HepG2 (cell line): ENCODE results near the gene MRPL28. TPM values are rescaled to one million over a fixed set of nuclear protein-coding genes. Genes with fewer than 3 reads are reported as not detected.

Source experiments
- BORCS8-MEF2B ChIP-seq: sonication (generic); formaldehyde crosslinking; IDR thresholded peaks from 2 replicates; pipeline ENCODE4 v1.8.0; 2022; ENCODE audit warnings: mild to moderate bottlenecking, missing genetic modification reagents
- BRF2 ChIP-seq: sonication (generic); formaldehyde crosslinking; IDR thresholded peaks from 2 replicates; pipeline ENCODE4 v1.8.1; 2022; ENCODE audit warnings: mild to moderate bottlenecking, missing genetic modification reagents
- GABPB1 ChIP-seq: IDR thresholded peaks from 2 replicates; pipeline ENCODE4 v1.6.1; 2016; ENCODE audit warnings: mild to moderate bottlenecking, missing genetic modification reagents, moderate library complexity, missing compliant biosample characterization
- KDM4B ChIP-seq: sonication (generic); formaldehyde crosslinking; IDR thresholded peaks from 2 replicates; pipeline ENCODE4 v1.4.0; 2020; ENCODE audit warnings: missing genetic modification reagents
- KLF11 ChIP-seq: IDR thresholded peaks from 2 replicates; pipeline ENCODE4 v1.6.1; 2016; ENCODE audit warnings: missing compliant biosample characterization
- MAFK ChIP-seq, 2 experiments: IDR thresholded peaks in 1 of 2; conservative IDR thresholded peaks in 1 of 2; 2 replicates each; pipeline ENCODE4 v1.6.1; 2011; ENCODE audit warnings: improper control_type of control experiment in 2 of 2, low read length in 2 of 2
- REST ChIP-seq, 2 experiments: IDR thresholded peaks; 2 replicates each; pipeline ENCODE4 v1.6.1; 2011 to 2012; ENCODE audit warnings: low read length in 2 of 2, borderline replicate concordance in 1 of 2, low read depth in 1 of 2, mild to moderate bottlenecking in 1 of 2, moderate library complexity in 1 of 2
- SRSF4 ChIP-seq: fragments of 200-400 bp; formaldehyde crosslinking; IDR thresholded peaks from one replicate; pipeline ENCODE4 v1.6.1; 2018; ENCODE audit warnings: mild to moderate bottlenecking, low read depth, low read length, moderate library complexity; ENCODE audit not compliant: poor library complexity, severe bottlenecking
- TFDP1 ChIP-seq: IDR thresholded peaks from 2 replicates; pipeline ENCODE4 v1.6.1; 2016; ENCODE audit warnings: missing compliant biosample characterization, missing genetic modification reagents, borderline replicate concordance
- THRA ChIP-seq: sonication (generic); formaldehyde crosslinking; IDR thresholded peaks from 2 replicates; pipeline ENCODE4 v1.4.0; 2020; ENCODE audit warnings: missing genetic modification reagents, borderline replicate concordance
- U2AF2 ChIP-seq: fragments of 200-400 bp; formaldehyde crosslinking; IDR thresholded peaks from 2 replicates; pipeline ENCODE4 v1.6.1; 2017; ENCODE audit warnings: low read depth, mild to moderate bottlenecking, low read length
- ZBTB42 ChIP-seq: sonication (generic); formaldehyde crosslinking; IDR thresholded peaks from 2 replicates; pipeline ENCODE4 v1.5.0; 2020; ENCODE audit warnings: mild to moderate bottlenecking, missing genetic modification reagents
- ZFP36L1 ChIP-seq: sonication (generic); formaldehyde crosslinking; IDR thresholded peaks from 2 replicates; pipeline ENCODE4 v1.8.0; 2022; ENCODE audit warnings: mild to moderate bottlenecking, missing genetic modification reagents, moderate library complexity
- ZFY ChIP-seq: sonication (generic); formaldehyde crosslinking; IDR thresholded peaks from 2 replicates; pipeline ENCODE4 v1.4.0; 2020; ENCODE audit warnings: missing genetic modification reagents
- ZNF160 ChIP-seq: sonication (generic); formaldehyde crosslinking; IDR thresholded peaks from 2 replicates; pipeline ENCODE4 v1.8.0; 2022; ENCODE audit warnings: mild to moderate bottlenecking, inconsistent platforms, missing genetic modification reagents
- ZNF205 ChIP-seq: IDR thresholded peaks from 2 replicates; pipeline ENCODE4 v1.6.1; 2018; ENCODE audit warnings: missing biosample characterization, missing genetic modification reagents
- ZNF207 ChIP-seq: fragments of 450-650 bp; IDR thresholded peaks from 2 replicates; pipeline ENCODE4 v1.6.1; 2016; ENCODE audit warnings: antibody characterized with exemption, borderline replicate concordance
- ZNF251 ChIP-seq: sonication (generic); formaldehyde crosslinking; IDR thresholded peaks from 2 replicates; pipeline ENCODE4 v1.9.0; 2021; ENCODE audit warnings: mild to moderate bottlenecking, missing genetic modification reagents
- ZNF281 ChIP-seq: sonication (generic); formaldehyde crosslinking; IDR thresholded peaks from 2 replicates; pipeline ENCODE4 v1.4.0; 2020; ENCODE audit warnings: missing genetic modification reagents, borderline replicate concordance
- ZNF430 ChIP-seq: sonication (generic); formaldehyde crosslinking; IDR thresholded peaks from 2 replicates; pipeline ENCODE4 v1.9.0; 2021; ENCODE audit warnings: mild to moderate bottlenecking, missing genetic modification reagents
- ZNF709 ChIP-seq: sonication (generic); formaldehyde crosslinking; IDR thresholded peaks from 2 replicates; pipeline ENCODE4 v1.5.0; 2020; ENCODE audit warnings: mild to moderate bottlenecking, missing genetic modification reagents
- polyA plus RNA-seq, 8 experiments: library from polyadenylated mRNA; depleted of rRNA in 3 of 8; stranded (reverse) in 7 of 8; unstranded in 1 of 8; fragments of >200 nt; fragmentation: Illumina TruSeq in 4 of 8; extraction: Trizol in 4 of 8; gene quantifications; 2 replicates each; pipeline versions ENCODE4 v1.2.1 to v1.2.3, GENCODE V29; 2011 to 2016; ENCODE audit warnings: low read depth in 4 of 8, missing spikeins in 1 of 8, mixed read lengths in 1 of 8; ENCODE audit not compliant: insufficient read depth in 1 of 8
- total RNA-seq, 5 experiments: library from RNA; depleted of rRNA; stranded (reverse); fragments of >200 nt; fragmentation: Illumina TruSeq; extraction: Trizol; gene quantifications; 2 replicates each; pipeline ENCODE4 v1.2.3, GENCODE V29; 2016; ENCODE audit warnings: low read depth in 1 of 5

MRPL28 gene
- total and polyA plus RNA-seq, 2 of the 13 experiments (the other 11 are each of a cell fraction or from before 2014, with no cell fraction given), result 114 to 135 TPM

GRCh38 chr16:370443-370842 lies at the start of gene MRPL28 (continued):
- no peak for TF ChIP-seq BORCS8-MEF2B
- no peak for TF ChIP-seq ZNF709 (CRISPR knock-in tag)
- no peak for TF ChIP-seq U2AF2
- no peak for TF ChIP-seq BRF2 (CRISPR knock-in tag)
- no peak for TF ChIP-seq ZBTB42 (CRISPR knock-in tag)
- no peak for TF ChIP-seq THRA (CRISPR knock-in tag)
- no peak for TF ChIP-seq REST (IDR thresholded peaks at IDR 0.05; ENCODE audit: borderline replicate concordance in 1 of 2, low read depth in 1 of 2, low read length in 2 of 2)
- TF ChIP-seq KDM4B (CRISPR knock-in tag), result no peak
- TF ChIP-seq GABPB1 (CRISPR knock-in tag), result peak; percentile 93
- no peak for TF ChIP-seq SRSF4
- no peak for TF ChIP-seq ZNF207
- TF ChIP-seq MAFK (conservative IDR thresholded peaks at IDR 0.05 in 1 of 2, IDR thresholded peaks at IDR 0.05 in 1 of 2; ENCODE audit: low read length in 2 of 2), result no peak
- no peak for TF ChIP-seq ZNF160 (CRISPR knock-in tag)
- no peak for TF ChIP-seq ZNF205 (CRISPR knock-in tag)
- TF ChIP-seq KLF11 (CRISPR knock-in tag), result no peak
- peak; percentile 16; the same call in 1 of the 2 replicates for TF ChIP-seq ZNF281 (CRISPR knock-in tag)
- TF ChIP-seq TFDP1 (CRISPR knock-in tag), result no peak
- TF ChIP-seq ZFY, result peak; percentile 24; the same call in 1 of the 2 replicates
- no peak for TF ChIP-seq ZNF430 (CRISPR knock-in tag)
- no peak for TF ChIP-seq ZNF251 (CRISPR knock-in tag)
- no peak for TF ChIP-seq ZFP36L1 (CRISPR knock-in tag)
